ENCODE data around the gene HHAT.

DNA sequence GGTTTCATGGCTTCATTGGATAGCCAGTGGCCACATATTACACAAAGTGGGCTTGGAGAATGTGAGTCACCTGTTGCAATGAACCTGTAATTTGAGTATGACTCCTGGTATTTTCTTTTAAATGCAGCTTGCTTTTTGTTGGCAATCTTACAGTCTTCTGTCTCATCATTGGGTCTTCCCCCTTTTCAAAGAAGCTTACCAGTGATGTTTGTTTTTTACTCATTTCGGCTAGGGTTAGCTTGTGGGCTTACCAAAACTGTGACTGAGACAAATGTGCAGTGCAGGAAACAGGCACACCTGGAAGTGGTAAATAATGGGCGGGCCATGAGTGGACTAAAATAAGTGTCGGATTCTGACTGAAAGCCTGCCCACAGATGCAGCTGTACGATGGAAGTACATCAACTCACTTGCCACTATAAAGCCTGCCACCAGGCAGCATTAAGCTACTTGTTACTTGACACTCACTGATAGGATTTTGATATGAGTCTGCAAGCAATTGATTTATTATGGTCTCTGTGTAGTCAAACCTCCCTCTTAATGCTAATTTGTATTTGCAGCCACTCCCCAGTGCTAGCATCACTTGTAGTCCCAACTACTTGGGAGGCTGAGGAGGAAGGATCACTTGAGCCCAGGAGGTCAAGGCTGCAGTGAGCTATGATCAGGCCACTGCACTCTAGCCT, 4.2 kb downstream of the HHAT start:
- TF ChIP-seq, protein P1, sequence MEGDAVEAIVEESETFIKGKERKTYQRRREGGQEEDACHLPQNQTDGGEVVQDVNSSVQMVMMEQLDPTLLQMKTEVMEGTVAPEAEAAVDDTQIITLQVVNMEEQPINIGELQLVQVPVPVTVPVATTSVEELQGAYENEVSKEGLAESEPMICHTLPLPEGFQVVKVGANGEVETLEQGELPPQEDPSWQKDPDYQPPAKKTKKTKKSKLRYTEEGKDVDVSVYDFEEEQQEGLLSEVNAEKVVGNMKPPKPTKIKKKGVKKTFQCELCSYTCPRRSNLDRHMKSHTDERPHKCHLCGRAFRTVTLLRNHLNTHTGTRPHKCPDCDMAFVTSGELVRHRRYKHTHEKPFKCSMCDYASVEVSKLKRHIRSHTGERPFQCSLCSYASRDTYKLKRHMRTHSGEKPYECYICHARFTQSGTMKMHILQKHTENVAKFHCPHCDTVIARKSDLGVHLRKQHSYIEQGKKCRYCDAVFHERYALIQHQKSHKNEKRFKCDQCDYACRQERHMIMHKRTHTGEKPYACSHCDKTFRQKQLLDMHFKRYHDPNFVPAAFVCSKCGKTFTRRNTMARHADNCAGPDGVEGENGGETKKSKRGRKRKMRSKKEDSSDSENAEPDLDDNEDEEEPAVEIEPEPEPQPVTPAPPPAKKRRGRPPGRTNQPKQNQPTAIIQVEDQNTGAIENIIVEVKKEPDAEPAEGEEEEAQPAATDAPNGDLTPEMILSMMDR (conservative IDR thresholded peaks at IDR 0.05) = no peak
- TF ChIP-seq ZFX (IDR thresholded peaks at IDR 0.05) = no peak
